ENCODE measurements around the gene RPL35. TPM values are rescaled to one million over a fixed set of nuclear protein-coding genes. Genes with fewer than 3 reads are reported as not detected.

RPL35 gene
- polyA plus RNA-seq, 1 of the 3 experiments (the other 2 are of a cell fraction): 5,348 TPM

- WGBS (ENCODE audit: low lambda C conversion rate): 0% methylated on average over 17 of the region's 101 CpGs
- Histone ChIP-seq H3K9me3 (no peaks in the 10 kb centered on the region), H3K4me1 (ENCODE audit: control insufficient read depth in 1 of 2, insufficient read depth in 2 of 2, low read depth in 1 of 2, low read length in 1 of 2) (peaks cover 8 to 24% of the 10 kb centered on the region in 2 experiments; a peak in 3 of 4 replicates), H3K4me2 (peak overlapping the region; percentile 87), H2AFZ (ENCODE audit: low read depth) (peak overlapping the region; percentile 90), H3F3A (replicated peaks; ENCODE audit: insufficient read depth) (peaks cover 3% of the 10 kb centered on the region), H3K4me3 (ENCODE audit: low read depth in 2 of 2, low read length in 1 of 2) (peak overlapping the region; percentile 85 to 94), H3K9ac (peak overlapping the region; percentile 90), H3K27me3 (ENCODE audit: insufficient read depth) (no peaks in the 10 kb centered on the region), H4K20me1 (ENCODE audit: insufficient read depth) (peaks cover 36% of the 10 kb centered on the region), H3K36me3 (replicated peaks in 1 of 2; ENCODE audit: control insufficient read depth in 1 of 2, insufficient read depth in 2 of 2, low read length in 1 of 2) (peaks cover 6 to 17% of the 10 kb centered on the region in 2 experiments), H3K27ac (ENCODE audit: low read depth in 2 of 2, low read length in 1 of 2) (peak overlapping the region; percentile 86 to 90), H3K9me2 (no peaks in the 10 kb centered on the region), H3K79me2 (ENCODE audit: insufficient read depth) (peaks cover 68% of the 10 kb centered on the region)
- ChIA-PET CTCF (interaction anchor here (0.6 to 2.0 kb wide), 7 partner anchors 9 to 275 kb away, joined by 3 to 9 read pairs (median 3); partner anchors contain the start of genes SCAI and WDR38), POLR2A (interaction anchor here (0.7 to 1.0 kb wide), 2 partner anchors 98 to 275 kb away, joined by 3 read pairs; partner anchors contain the start of genes NR6A1 and SCAI)
- DNase-seq: peak; percentile 99
- no peak for TF ChIP-seq MEF2A (IDR thresholded peaks at IDR 0.05; ENCODE audit: borderline replicate concordance, low read depth)
- peak; percentile 24; the same call in 1 of the 2 replicates for TF ChIP-seq TCF12 (IDR thresholded peaks at IDR 0.05)
- TF ChIP-seq, protein P1, sequence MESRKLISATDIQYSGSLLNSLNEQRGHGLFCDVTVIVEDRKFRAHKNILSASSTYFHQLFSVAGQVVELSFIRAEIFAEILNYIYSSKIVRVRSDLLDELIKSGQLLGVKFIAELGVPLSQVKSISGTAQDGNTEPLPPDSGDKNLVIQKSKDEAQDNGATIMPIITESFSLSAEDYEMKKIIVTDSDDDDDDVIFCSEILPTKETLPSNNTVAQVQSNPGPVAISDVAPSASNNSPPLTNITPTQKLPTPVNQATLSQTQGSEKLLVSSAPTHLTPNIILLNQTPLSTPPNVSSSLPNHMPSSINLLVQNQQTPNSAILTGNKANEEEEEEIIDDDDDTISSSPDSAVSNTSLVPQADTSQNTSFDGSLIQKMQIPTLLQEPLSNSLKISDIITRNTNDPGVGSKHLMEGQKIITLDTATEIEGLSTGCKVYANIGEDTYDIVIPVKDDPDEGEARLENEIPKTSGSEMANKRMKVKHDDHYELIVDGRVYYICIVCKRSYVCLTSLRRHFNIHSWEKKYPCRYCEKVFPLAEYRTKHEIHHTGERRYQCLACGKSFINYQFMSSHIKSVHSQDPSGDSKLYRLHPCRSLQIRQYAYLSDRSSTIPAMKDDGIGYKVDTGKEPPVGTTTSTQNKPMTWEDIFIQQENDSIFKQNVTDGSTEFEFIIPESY (IDR thresholded peaks at IDR 0.05; ENCODE audit: borderline replicate concordance, low read depth): no peak
- TF ChIP-seq REST (IDR thresholded peaks at IDR 0.05; ENCODE audit: low read depth, low read length): 0 out of 2 replicates have a peak, but pooled peaks have one; percentile 23
- TF ChIP-seq NRF1 (IDR thresholded peaks at IDR 0.05; ENCODE audit: low read depth, low read length): peak; percentile 66
- TF ChIP-seq CTCF (IDR thresholded peaks at IDR 0.05): peak; percentile 48
- TF ChIP-seq SMC3 (IDR thresholded peaks at IDR 0.05; ENCODE audit: low read depth, low read length): no peak
- TF ChIP-seq SIN3A (IDR thresholded peaks at IDR 0.05; ENCODE audit: borderline replicate concordance, low read depth, low read length): 0 out of 2 replicates have a peak, but pooled peaks have one; percentile 73
- TF ChIP-seq YY1 (IDR thresholded peaks at IDR 0.05; ENCODE audit: low read depth): peak; percentile 38; the same call in 1 of the 2 replicates
- TF ChIP-seq MXI1 (IDR thresholded peaks at IDR 0.05; ENCODE audit: low read depth, low read length): peak; percentile 96
- TF ChIP-seq EZH2phosphoT487 (IDR thresholded peaks at IDR 0.05; ENCODE audit: borderline replicate concordance, low read depth): no peak
- TF ChIP-seq TAF1 (IDR thresholded peaks at IDR 0.05; ENCODE audit: borderline replicate concordance, low read depth, low read length): peak; percentile 91
- no peak for TF ChIP-seq RCOR1 (IDR thresholded peaks at IDR 0.05; ENCODE audit: low read length)
- no peak for TF ChIP-seq TEAD4 (IDR thresholded peaks at IDR 0.05; ENCODE audit: borderline replicate concordance, insufficient read depth)
- TF ChIP-seq USF1 (IDR thresholded peaks at IDR 0.05; ENCODE audit: borderline replicate concordance, low read depth): no peak
- TF ChIP-seq RXRA (IDR thresholded peaks at IDR 0.05; ENCODE audit: borderline replicate concordance, low read depth): no peak
- TF ChIP-seq CHD2 (IDR thresholded peaks at IDR 0.05; ENCODE audit: low read length, partially characterized antibody): peak; percentile 63
- TF ChIP-seq MAX (IDR thresholded peaks at IDR 0.05; ENCODE audit: low read depth): peak; percentile 82
- TF ChIP-seq FOXJ3 (CRISPR knock-in tag; IDR thresholded peaks at IDR 0.05): no peak
- no peak for TF ChIP-seq RFX5 (IDR thresholded peaks at IDR 0.05; ENCODE audit: low read length)
- TF ChIP-seq IRF3 (IDR thresholded peaks at IDR 0.05; ENCODE audit: low read depth, low read length): no peak
These were observed 7.0 kb upstream of the RPL35 start for GRCh38 chr9:124868511-124869465.

Measured in SK-N-SH (cell line).